MM.1S (cell line): Measurements from ENCODE around the gene GAB2.

Experiments
- DNase-seq: peaks from one replicate; pipeline ENCODE4 v3.0.0-alpha.2; 2015
- H2AFZ ChIP-seq: fragments of 300-600 bp; sonication (generic); 2 replicates; pipeline ENCODE4 v1.6.0; 2016; ENCODE audit warnings: antibody characterized with exemption, low read length
- H3F3A ChIP-seq: fragments of 300-600 bp; sonication (generic); 2 replicates; pipeline ENCODE4 v1.6.1; 2016; ENCODE audit warnings: mild to moderate bottlenecking, antibody characterized with exemption, low read length, moderate library complexity, mixed read lengths; ENCODE audit not compliant: insufficient read depth
- H3K27ac ChIP-seq: fragments of 300-600 bp; sonication (generic); 2 replicates; pipeline ENCODE4 v1.5.1; 2016; ENCODE audit warnings: mild to moderate bottlenecking, low read length
- H3K27me3 ChIP-seq: fragments of 300-600 bp; sonication (generic); replicated peaks from 2 replicates; pipeline ENCODE4 v1.6.0; 2016; ENCODE audit warnings: low read length; ENCODE audit not compliant: insufficient read depth
- H3K36me3 ChIP-seq: fragments of 300-600 bp; sonication (generic); replicated peaks from 2 replicates; pipeline ENCODE4 v1.6.1; 2016; ENCODE audit warnings: mild to moderate bottlenecking, low read length, mixed read lengths; ENCODE audit not compliant: insufficient read depth
- H3K4me1 ChIP-seq: fragments of 300-600 bp; sonication (generic); 2 replicates; pipeline ENCODE4 v1.6.1; 2016; ENCODE audit warnings: low read length, mixed read lengths
- H3K4me2 ChIP-seq: fragments of 300-600 bp; sonication (generic); 2 replicates; pipeline ENCODE4 v1.6.0; 2016; ENCODE audit warnings: low read depth, low read length
- H3K4me3 ChIP-seq: fragments of 300-600 bp; sonication (generic); 2 replicates; pipeline ENCODE4 v1.5.1; 2016; ENCODE audit warnings: low read length, mixed read lengths
- H3K79me2 ChIP-seq: fragments of 300-600 bp; sonication (generic); 2 replicates; pipeline ENCODE4 v1.6.1; 2016; ENCODE audit warnings: mixed run types, low read length, mixed read lengths
- H3K9ac ChIP-seq: fragments of 300-600 bp; sonication (generic); 2 replicates; pipeline ENCODE4 v1.6.1; 2016; ENCODE audit warnings: low read length, mixed read lengths
- H3K9me2 ChIP-seq: fragments of 300-600 bp; sonication (generic); replicated peaks from 2 replicates; pipeline ENCODE4 v1.6.1; 2016; ENCODE audit warnings: mild to moderate bottlenecking, low read length, mixed read lengths; ENCODE audit not compliant: insufficient read depth
- H3K9me3 ChIP-seq: fragments of 300-600 bp; sonication (generic); replicated peaks from 2 replicates; pipeline ENCODE4 v1.6.1; 2016; ENCODE audit warnings: mild to moderate bottlenecking, low read length, mixed read lengths; ENCODE audit not compliant: insufficient read depth
- H4K20me1 ChIP-seq: fragments of 300-600 bp; sonication (generic); 2 replicates; pipeline ENCODE4 v1.6.1; 2016; ENCODE audit warnings: mild to moderate bottlenecking, low read length, moderate library complexity, mixed read lengths; ENCODE audit not compliant: insufficient read depth
- EZH2 ChIP-seq: fragments of 300-600 bp; sonication (generic); optimal IDR thresholded peaks from 2 replicates; pipeline ENCODE3; 2017; ENCODE audit warnings: low read depth, mild to moderate bottlenecking, antibody characterized with exemption, low read length, mixed read lengths
- EZH2phosphoT487 ChIP-seq: fragments of 300-600 bp; sonication (generic); IDR thresholded peaks from 2 replicates; pipeline ENCODE4 v1.6.1; 2018; ENCODE audit warnings: antibody characterized with exemption, low read length
- TF ChIP-seq, protein P1 (sequence below): fragments of 300-600 bp; sonication (generic); IDR thresholded peaks from 2 replicates; pipeline ENCODE4 v1.5.1; 2016; ENCODE audit warnings: antibody characterized with exemption, low read length, mixed read lengths

GAB2 gene

GRCh38 chr11:78355309-78355705, 62.3 kb downstream of the GAB2 start:
- H3K9me3 ChIP-seq = no peaks in the 10 kb centered on the region
- no peaks in the 10 kb centered on the region for H3K79me2 ChIP-seq
- DNase-seq = no peak
- H2AFZ ChIP-seq = no peak overlapping the region
- H3K27me3 ChIP-seq = no peaks in the 10 kb centered on the region
- H3F3A ChIP-seq = no peaks in the 10 kb centered on the region
- peaks cover 14% of the 10 kb centered on the region for H3K4me1 ChIP-seq
- no peaks in the 10 kb centered on the region for H4K20me1 ChIP-seq
- no peak overlapping the region for H3K9ac ChIP-seq
- H3K36me3 ChIP-seq = no peaks in the 10 kb centered on the region
- TF ChIP-seq EZH2phosphoT487 (no peak), EZH2 (no peak)
- TF ChIP-seq, protein P1, sequence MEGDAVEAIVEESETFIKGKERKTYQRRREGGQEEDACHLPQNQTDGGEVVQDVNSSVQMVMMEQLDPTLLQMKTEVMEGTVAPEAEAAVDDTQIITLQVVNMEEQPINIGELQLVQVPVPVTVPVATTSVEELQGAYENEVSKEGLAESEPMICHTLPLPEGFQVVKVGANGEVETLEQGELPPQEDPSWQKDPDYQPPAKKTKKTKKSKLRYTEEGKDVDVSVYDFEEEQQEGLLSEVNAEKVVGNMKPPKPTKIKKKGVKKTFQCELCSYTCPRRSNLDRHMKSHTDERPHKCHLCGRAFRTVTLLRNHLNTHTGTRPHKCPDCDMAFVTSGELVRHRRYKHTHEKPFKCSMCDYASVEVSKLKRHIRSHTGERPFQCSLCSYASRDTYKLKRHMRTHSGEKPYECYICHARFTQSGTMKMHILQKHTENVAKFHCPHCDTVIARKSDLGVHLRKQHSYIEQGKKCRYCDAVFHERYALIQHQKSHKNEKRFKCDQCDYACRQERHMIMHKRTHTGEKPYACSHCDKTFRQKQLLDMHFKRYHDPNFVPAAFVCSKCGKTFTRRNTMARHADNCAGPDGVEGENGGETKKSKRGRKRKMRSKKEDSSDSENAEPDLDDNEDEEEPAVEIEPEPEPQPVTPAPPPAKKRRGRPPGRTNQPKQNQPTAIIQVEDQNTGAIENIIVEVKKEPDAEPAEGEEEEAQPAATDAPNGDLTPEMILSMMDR = no peak
- H3K9me2 ChIP-seq = no peaks in the 10 kb centered on the region
- no peak overlapping the region for H3K27ac ChIP-seq
- no peak overlapping the region for H3K4me2 ChIP-seq
- H3K4me3 ChIP-seq = no peak overlapping the region

DNA sequence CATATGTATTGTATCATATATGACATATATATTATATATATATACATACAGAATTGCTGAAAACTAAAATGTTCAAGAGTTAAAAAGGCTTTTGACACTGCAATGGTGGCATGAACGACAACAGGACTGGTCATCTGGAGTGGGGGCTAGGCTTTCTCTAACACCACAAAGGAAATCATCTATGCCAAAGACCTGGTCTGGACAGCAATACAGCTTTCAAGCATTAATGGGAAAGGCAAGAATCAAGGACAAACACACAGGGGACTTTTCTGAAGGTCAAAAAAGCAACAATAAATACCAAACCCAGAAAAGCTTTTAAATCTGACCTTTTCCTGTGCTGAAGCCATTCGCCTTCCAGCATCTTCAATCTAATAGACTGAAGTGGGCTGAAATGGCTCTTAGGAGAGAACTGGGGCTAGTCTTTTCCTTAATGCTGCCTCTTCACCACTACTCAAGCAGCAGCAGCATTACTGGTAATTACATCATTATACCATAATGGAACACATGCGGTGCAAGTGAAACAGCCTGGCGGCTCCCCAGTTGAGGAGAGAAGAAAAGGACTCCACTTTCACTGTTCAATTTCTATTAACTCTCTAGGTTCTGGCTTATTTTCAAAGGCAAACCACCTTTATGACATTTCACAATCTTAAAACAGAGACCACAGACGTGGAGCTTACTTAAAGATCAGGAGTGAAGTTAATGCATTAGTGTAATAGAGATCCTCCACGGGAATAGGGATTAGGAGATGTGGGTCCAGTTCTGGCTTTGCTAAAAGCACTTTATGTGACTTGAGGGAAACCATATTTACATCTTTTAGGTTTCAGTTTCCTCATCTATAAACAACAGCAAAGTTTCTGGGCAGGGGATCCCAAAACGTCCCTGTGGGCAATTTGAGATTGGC, 63.0 kb downstream of the GAB2 start:
- no peaks in the 10 kb centered on the region for H3K9me3 ChIP-seq
- H3K27ac ChIP-seq = no peak overlapping the region
- no peak overlapping the region for H2AFZ ChIP-seq
- H3K79me2 ChIP-seq = no peaks in the 10 kb centered on the region
- no peak overlapping the region for H3K4me2 ChIP-seq
- no peaks in the 10 kb centered on the region for H3K9me2 ChIP-seq
- no peak overlapping the region for H3K9ac ChIP-seq
- no peaks in the 10 kb centered on the region for H4K20me1 ChIP-seq
- no peak for DNase-seq
- no peaks in the 10 kb centered on the region for H3K36me3 ChIP-seq
- H3F3A ChIP-seq = 0 out of 2 replicates have a peak, but pooled peaks cover 6% of the 10 kb centered on the region
- TF ChIP-seq, protein P1 = no peak
- TF ChIP-seq EZH2phosphoT487 = no peak
- TF ChIP-seq EZH2 = no peak
- H3K27me3 ChIP-seq = no peaks in the 10 kb centered on the region
- H3K4me3 ChIP-seq = no peak overlapping the region
- H3K4me1 ChIP-seq = peaks cover 19% of the 10 kb centered on the region

- Histone ChIP-seq H3K79me2 (no peaks in the 10 kb centered on the region), H3K9me2 (no peaks in the 10 kb centered on the region), H3F3A (0 out of 2 replicates have a peak, but pooled peaks cover 6% of the 10 kb centered on the region), H4K20me1 (no peaks in the 10 kb centered on the region), H3K9ac (no peak overlapping the region), H3K4me3 (no peak overlapping the region), H3K9me3 (no peaks in the 10 kb centered on the region), H2AFZ (no peak overlapping the region), H3K27me3 (no peaks in the 10 kb centered on the region), H3K27ac (no peak overlapping the region), H3K4me2 (no peak overlapping the region), H3K36me3 (no peaks in the 10 kb centered on the region), H3K4me1 (peaks cover 25% of the 10 kb centered on the region)
- TF ChIP-seq EZH2phosphoT487 = no peak
- no peak for TF ChIP-seq EZH2
- TF ChIP-seq, protein P1 = no peak
- DNase-seq = no peak
Observed at GRCh38 chr11:78351979-78352841, 65.4 kb downstream of the GAB2 start.
